Measurements from ENCODE around the gene ASIC4. TPM values are rescaled to one million over a fixed set of nuclear protein-coding genes. Genes with fewer than 3 reads are reported as not detected.

ASIC4 gene
- total and polyA plus RNA-seq, 2 donors from 2014 or later, result not detected

DNA sequence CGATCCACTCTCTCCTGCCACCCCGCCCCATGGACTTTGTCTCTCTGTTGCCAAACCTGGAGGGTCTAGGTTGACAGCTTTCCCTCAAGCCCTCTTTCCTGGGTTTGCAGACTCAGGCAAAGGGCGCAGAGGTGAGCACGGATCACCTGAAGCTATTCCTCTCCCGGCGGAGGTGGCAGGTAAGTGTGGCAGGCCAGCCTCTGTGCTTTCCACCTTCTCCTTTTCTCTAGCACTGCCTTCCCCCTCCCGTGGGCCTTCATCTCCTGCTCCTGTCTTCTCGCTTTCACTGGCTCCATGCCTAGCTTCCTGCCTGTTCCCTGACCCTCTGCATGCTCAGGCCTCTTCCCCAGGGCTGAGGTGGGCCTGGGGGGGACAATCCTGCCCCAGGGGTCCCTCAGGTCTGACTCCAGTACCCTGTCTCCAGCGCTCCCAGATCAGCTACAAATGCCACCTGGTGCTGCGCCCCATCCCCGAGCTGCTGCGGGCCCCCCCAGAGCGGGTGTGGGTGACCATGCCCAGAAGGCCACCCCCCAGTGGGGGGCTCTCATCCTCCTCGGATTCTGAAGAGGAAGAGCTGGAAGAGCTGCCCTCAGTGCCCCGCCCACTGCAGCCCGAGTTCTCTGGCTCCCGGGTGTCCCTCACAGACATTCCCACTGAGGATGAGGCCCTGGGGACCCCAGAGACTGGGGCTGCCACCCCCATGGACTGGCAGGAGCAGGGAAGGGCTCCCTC lies 31.4 kb upstream of the ASIC4 start:
- intact Hi-C loops (cut with DNase I), result no loop called here
- peaks cover 7% of the 10 kb centered on the region for H3K27me3 ChIP-seq (ENCODE audit: control insufficient read depth, insufficient read depth, low read length)
- DNase-seq (no peak), FAIRE-seq (no peak)
- TF ChIP-seq, protein P1, sequence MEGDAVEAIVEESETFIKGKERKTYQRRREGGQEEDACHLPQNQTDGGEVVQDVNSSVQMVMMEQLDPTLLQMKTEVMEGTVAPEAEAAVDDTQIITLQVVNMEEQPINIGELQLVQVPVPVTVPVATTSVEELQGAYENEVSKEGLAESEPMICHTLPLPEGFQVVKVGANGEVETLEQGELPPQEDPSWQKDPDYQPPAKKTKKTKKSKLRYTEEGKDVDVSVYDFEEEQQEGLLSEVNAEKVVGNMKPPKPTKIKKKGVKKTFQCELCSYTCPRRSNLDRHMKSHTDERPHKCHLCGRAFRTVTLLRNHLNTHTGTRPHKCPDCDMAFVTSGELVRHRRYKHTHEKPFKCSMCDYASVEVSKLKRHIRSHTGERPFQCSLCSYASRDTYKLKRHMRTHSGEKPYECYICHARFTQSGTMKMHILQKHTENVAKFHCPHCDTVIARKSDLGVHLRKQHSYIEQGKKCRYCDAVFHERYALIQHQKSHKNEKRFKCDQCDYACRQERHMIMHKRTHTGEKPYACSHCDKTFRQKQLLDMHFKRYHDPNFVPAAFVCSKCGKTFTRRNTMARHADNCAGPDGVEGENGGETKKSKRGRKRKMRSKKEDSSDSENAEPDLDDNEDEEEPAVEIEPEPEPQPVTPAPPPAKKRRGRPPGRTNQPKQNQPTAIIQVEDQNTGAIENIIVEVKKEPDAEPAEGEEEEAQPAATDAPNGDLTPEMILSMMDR (IDR thresholded peaks at IDR 0.05; ENCODE audit: borderline replicate concordance, extremely low read depth, insufficient read depth), result no peak
- H3K9ac ChIP-seq (ENCODE audit: low read length in 3 of 3), result no peak overlapping the region
- H3K4me3 ChIP-seq (ENCODE audit: low read length in 3 of 3), result no peak overlapping the region
- no peaks in the 10 kb centered on the region for H3K36me3 ChIP-seq (ENCODE audit: control insufficient read depth in 2 of 3, insufficient read depth in 3 of 3, low read length in 3 of 3)
- no peaks in the 10 kb centered on the region for H3K9me3 ChIP-seq (ENCODE audit: control insufficient read depth in 2 of 3, insufficient read depth in 1 of 3, low read length in 3 of 3)
- peaks cover 0 to 4% (median 0%) of the 10 kb centered on the region in 3 donors for H3K4me1 ChIP-seq (ENCODE audit: control insufficient read depth in 2 of 3, insufficient read depth in 2 of 3, low read depth in 1 of 3, low read length in 3 of 3)
- no peak overlapping the region for H3K27ac ChIP-seq (ENCODE audit: low read depth in 2 of 2, low read length in 2 of 2)

- H3K9me3 ChIP-seq (ENCODE audit: control insufficient read depth in 2 of 3, insufficient read depth in 1 of 3, low read length in 3 of 3), result no peaks in the 10 kb centered on the region
- peaks cover 0 to 4% (median 0%) of the 10 kb centered on the region in 3 donors for H3K4me1 ChIP-seq (ENCODE audit: control insufficient read depth in 2 of 3, insufficient read depth in 2 of 3, low read depth in 1 of 3, low read length in 3 of 3)
- FAIRE-seq, result no peak
- TF ChIP-seq, protein P1 (IDR thresholded peaks at IDR 0.05; ENCODE audit: borderline replicate concordance, extremely low read depth, insufficient read depth), result no peak
- H3K4me3 ChIP-seq (ENCODE audit: low read length in 3 of 3), result no peak overlapping the region
- no peaks in the 10 kb centered on the region for H3K36me3 ChIP-seq (ENCODE audit: control insufficient read depth in 2 of 3, insufficient read depth in 3 of 3, low read length in 3 of 3)
- intact Hi-C loops (cut with DNase I), result no loop called here
- H3K27ac ChIP-seq (ENCODE audit: low read depth in 2 of 2, low read length in 2 of 2), result no peak overlapping the region
- no peak overlapping the region for H3K9ac ChIP-seq (ENCODE audit: low read length in 3 of 3)
- no peak for DNase-seq
- H3K27me3 ChIP-seq (ENCODE audit: control insufficient read depth, insufficient read depth, low read length), result peaks cover 7% of the 10 kb centered on the region
Measured at GRCh38 chr2:219483451-219484342, 30.6 kb upstream of the ASIC4 start.

- FAIRE-seq (no peak), DNase-seq (peak in 2 of 5 donors; percentile 60 to 64)
- Histone ChIP-seq H3K9me3 (ENCODE audit: control insufficient read depth in 2 of 3, insufficient read depth in 1 of 3, low read length in 3 of 3) (no peaks in the 10 kb centered on the region), H3K27me3 (ENCODE audit: control insufficient read depth, insufficient read depth, low read length) (peaks cover 7% of the 10 kb centered on the region), H3K27ac (ENCODE audit: low read depth in 2 of 2, low read length in 2 of 2) (no peak overlapping the region), H3K36me3 (ENCODE audit: control insufficient read depth in 2 of 3, insufficient read depth in 3 of 3, low read length in 3 of 3) (no peaks in the 10 kb centered on the region), H3K9ac (ENCODE audit: low read length in 3 of 3) (no peak overlapping the region), H3K4me3 (ENCODE audit: low read length in 3 of 3) (no peak overlapping the region), H3K4me1 (ENCODE audit: control insufficient read depth in 2 of 3, insufficient read depth in 2 of 3, low read depth in 1 of 3, low read length in 3 of 3) (peaks cover 0 to 4% (median 0%) of the 10 kb centered on the region in 3 donors)
- intact Hi-C loops (cut with DNase I), result no loop called here
- TF ChIP-seq, protein P1 (IDR thresholded peaks at IDR 0.05; ENCODE audit: borderline replicate concordance, extremely low read depth, insufficient read depth), result no peak
Measured at GRCh38 chr2:219484343-219485200, 29.7 kb upstream of the ASIC4 start.
